Measurements from ENCODE around the gene JCHAIN. TPM values are rescaled to one million over a fixed set of nuclear protein-coding genes. Genes with fewer than 3 reads are reported as not detected.

JCHAIN gene
- total RNA-seq = 1.3 TPM in 1 of 2 replicates, not detected in the other

GRCh38 chr4:70666369-70666768 lies at the start of gene JCHAIN:
Gene JCHAIN, minus strand, starts transcription at chr4:70666508. Its CDS starts 18 bp downstream, at chr4:70666490.

GRCh38 chr4:70687821-70688794 lies 21.8 kb upstream of the JCHAIN start, which contains the start of gene UTP3:
Gene UTP3, plus strand, starts transcription at chr4:70688532. Its CDS starts 146 bp downstream, at chr4:70688678.

GRCh38 chr4:70628444-70628843 lies 37.9 kb downstream of the JCHAIN start, which contains the start of gene ENAM:
Gene ENAM, plus strand, starts transcription at chr4:70628744. Its CDS starts 757 bp downstream, at chr4:70629501.

Other genes starting within 250 kb of the JCHAIN start
- not detected in 2 replicates for gene MUC7, start 194.3 kb downstream of the JCHAIN start, total RNA-seq
- gene AMTN, start 147.9 kb downstream of the JCHAIN start, total RNA-seq = not detected in 2 replicates
- not detected in 2 replicates for gene AMBN, start 74.3 kb downstream of the JCHAIN start, total RNA-seq
- not detected in 2 replicates for gene ENAM, start 37.8 kb downstream of the JCHAIN start, total RNA-seq
- gene UTP3, start 22.0 kb upstream of the JCHAIN start, total RNA-seq = 16.3 and 18.0 TPM in 2 replicates
- 16.3 and 29.9 TPM in 2 replicates for gene RUFY3, start 55.5 kb upstream of the JCHAIN start, total RNA-seq
- gene GRSF1, start 173.4 kb upstream of the JCHAIN start, total RNA-seq = 69.7 and 79.9 TPM in 2 replicates
- 10.9 and 15.1 TPM in 2 replicates for gene MOB1B, start 235.9 kb upstream of the JCHAIN start, total RNA-seq

All from epithelial cell of alveolus of lung (primary cell).